Kidney (tissue), 14 donors: ENCODE results near the gene STRIT1. TPM values are rescaled to one million over a fixed set of nuclear protein-coding genes. Genes with fewer than 3 reads are reported as not detected.

Source experiments
- DNase-seq, 5 donors: peaks; one replicate each; pipeline ENCODE4 v3.0.0-alpha.2; 2013 to 2020
- FAIRE-seq: peaks from 2 replicates; lab custom pipeline; 2012; peaks lifted over from hg19 to GRCh38; lab: Jason Lieb, UNC
- H3K27ac ChIP-seq, 2 donors: one replicate each; pipeline ENCODE4 v1.7.0; 2013; ENCODE audit warnings: low read depth in 2 of 2, low read length in 2 of 2, inconsistent platforms in 1 of 2
- H3K27me3 ChIP-seq: one replicate; pipeline ENCODE4 v1.7.1; 2013; ENCODE audit warnings: low read length, inconsistent platforms; ENCODE audit not compliant: control insufficient read depth, insufficient read depth
- H3K36me3 ChIP-seq, 3 donors: one replicate each; pipeline versions ENCODE4 v1.7.0 to v1.7.1; 2013; ENCODE audit warnings: low read length in 3 of 3, control low read depth in 1 of 3, inconsistent platforms in 1 of 3; ENCODE audit not compliant: insufficient read depth in 3 of 3, control insufficient read depth in 2 of 3
- H3K4me1 ChIP-seq, 3 donors: one replicate each; pipeline versions ENCODE4 v1.7.0 to v1.7.1; 2013; ENCODE audit warnings: low read length in 3 of 3, inconsistent platforms in 1 of 3, low read depth in 1 of 3; ENCODE audit not compliant: control insufficient read depth in 2 of 3, insufficient read depth in 2 of 3
- H3K4me3 ChIP-seq, 3 donors: one replicate each; pipeline versions ENCODE4 v1.7.0 to v1.8.1; 2013; ENCODE audit warnings: low read length in 3 of 3, control low read depth in 1 of 3, inconsistent platforms in 1 of 3
- H3K9ac ChIP-seq, 3 donors: one replicate each; pipeline versions ENCODE4 v1.7.0 to v1.7.1; 2013; ENCODE audit warnings: low read length in 3 of 3, control low read depth in 1 of 3, inconsistent platforms in 1 of 3
- H3K9me3 ChIP-seq, 3 donors: one replicate each; pipeline versions ENCODE4 v1.7.0 to v1.7.1; 2013; ENCODE audit warnings: low read length in 3 of 3, control low read depth in 1 of 3, inconsistent platforms in 1 of 3; ENCODE audit not compliant: control insufficient read depth in 2 of 3, insufficient read depth in 1 of 3
- CTCF ChIP-seq: IDR thresholded peaks from 3 replicates; pipeline ENCODE4 v1.5.1; 2012; ENCODE audit warnings: mild to moderate bottlenecking, moderate library complexity, borderline replicate concordance; ENCODE audit not compliant: insufficient read depth; ENCODE audit errors: extremely low read depth
- intact Hi-C: fragments of 100-400 bp; cut with DNase I; formaldehyde crosslinking; loops from one replicate; pipeline ENCODE4 v1.11.1; 2022
- polyA plus RNA-seq: library from polyadenylated mRNA; stranded (reverse); fragments of 350-450 nt; fragmentation: Illumina TruSeq; extraction: RNeasy Lipid Tissue Mini Kit (QIAGEN cat#74804); gene quantifications from one replicate; pipeline ENCODE4 v1.2.3, GENCODE V29; 2014; ENCODE audit warnings: low read depth, low replicate concordance; ENCODE audit not compliant: insufficient read depth
- total RNA-seq: library from RNA; stranded (reverse); fragmentation: NEBNext Ultra II Directional; extraction: Animal tissue kit (Norgen Biotek cat#: 25700); gene quantifications from one replicate; pipeline ENCODE4 v1.2.1, GENCODE V29; 2021
- donor health status: control.
- donor health status: control.
- donor health status: control.
- donor health status: control.
- donor health status: control.
- donor health status: DM: yes; HTN: yes; CAD: no.
- donor health status: Normal renal cell carcinoma (clear cell type).

Gene STRIT1
- total and polyA plus RNA-seq, 2 donors from 2014 or later, result 1.8 TPM; not detected in 1

GRCh38 chr3:155303540-155304097 lies 10.1 kb upstream of the STRIT1 start:
- DNase-seq (no peak), FAIRE-seq (no peak)
- intact Hi-C loops, result no loop called here
- Histone ChIP-seq H3K4me3 (no peak overlapping the region), H3K27ac (no peak overlapping the region), H3K9ac (no peak overlapping the region), H3K4me1 (no peaks in the 10 kb centered on the region), H3K36me3 (no peaks in the 10 kb centered on the region), H3K9me3 (no peaks in the 10 kb centered on the region), H3K27me3 (no peaks in the 10 kb centered on the region)
- TF ChIP-seq CTCF, result no peak

GRCh38 chr3:155302891-155303290 lies 9.4 kb upstream of the STRIT1 start:
- intact Hi-C loops, result no loop called here
- FAIRE-seq (peak; percentile 38), DNase-seq (peak in 1 of 5 donors; percentile 32)
- Histone ChIP-seq H3K9me3 (no peaks in the 10 kb centered on the region), H3K36me3 (no peaks in the 10 kb centered on the region), H3K27ac (peak overlapping the region in 1 of 2 donors; percentile 49), H3K4me1 (no peaks in the 10 kb centered on the region), H3K9ac (no peak overlapping the region), H3K27me3 (no peaks in the 10 kb centered on the region), H3K4me3 (peak overlapping the region in 1 of 3 donors; percentile 43)
- TF ChIP-seq CTCF, result no peak

- no peaks in the 10 kb centered on the region for H3K27me3 ChIP-seq
- DNase-seq, result no peak
- H3K27ac ChIP-seq, result peak overlapping the region in 1 of 2 donors; percentile 49
- no peak for TF ChIP-seq CTCF
- intact Hi-C loops, result no loop called here
- H3K4me3 ChIP-seq, result peak overlapping the region in 1 of 3 donors; percentile 43
- H3K4me1 ChIP-seq, result no peaks in the 10 kb centered on the region
- H3K9ac ChIP-seq, result no peak overlapping the region
- no peaks in the 10 kb centered on the region for H3K36me3 ChIP-seq
- FAIRE-seq, result no peak
- H3K9me3 ChIP-seq, result no peaks in the 10 kb centered on the region
These were observed 9.0 kb upstream of the STRIT1 start for GRCh38 chr3:155302481-155302880.

- H3K27ac ChIP-seq, result no peak overlapping the region
- intact Hi-C loops, result no loop called here
- no peaks in the 10 kb centered on the region for H3K27me3 ChIP-seq
- H3K4me3 ChIP-seq, result no peak overlapping the region
- H3K4me1 ChIP-seq, result no peaks in the 10 kb centered on the region
- TF ChIP-seq CTCF, result no peak
- peaks cover 0 to 9% (median 0%) of the 10 kb centered on the region in 3 donors for H3K9me3 ChIP-seq
- DNase-seq (no peak), FAIRE-seq (no peak)
- H3K9ac ChIP-seq, result no peak overlapping the region
- H3K36me3 ChIP-seq, result no peaks in the 10 kb centered on the region
These were observed 3.6 kb upstream of the STRIT1 start for GRCh38 chr3:155297100-155297499.
